Esophagus squamous epithelium (tissue), 5 donors: Measurements from ENCODE around the gene OR13D1. TPM values are rescaled to one million over a fixed set of nuclear protein-coding genes. Genes with fewer than 3 reads are reported as not detected.
"Not testable (repeated sequence)": the region's sequence is repeated elsewhere in the genome, so short reads cannot be mapped to it uniquely, and the experiment has no call there.

Experiments
- DNase-seq: peaks from one replicate; lab custom pipeline; 2025; lab: John Stamatoyannopoulos, UW
- H3K27ac ChIP-seq, 4 donors: fragments of 200-600 bp; sonication (generic); one replicate each; pipeline ENCODE4 v1.5.1; 2016 to 2019; ENCODE audit warnings: mild to moderate bottlenecking in 1 of 4
- H3K27me3 ChIP-seq, 4 donors: fragments of 200-600 bp; sonication (generic); 1 replicate in 3 of 4; 2 replicates in 1 of 4; pipeline versions ENCODE4 v1.5.1 to v1.6.0; 2017 to 2021; ENCODE audit warnings: antibody characterized with exemption in 1 of 4
- H3K36me3 ChIP-seq, 3 donors: fragments of 200-600 bp; sonication (generic); one replicate each; pipeline ENCODE4 v1.5.1; 2016 to 2019
- H3K4me1 ChIP-seq, 3 donors: fragments of 200-600 bp; sonication (generic); one replicate each; pipeline ENCODE4 v1.5.1; 2017 to 2019
- H3K4me3 ChIP-seq, 4 donors: fragments of 200-600 bp; sonication (generic); 1 replicate in 3 of 4; 2 replicates in 1 of 4; pipeline ENCODE4 v1.5.1; 2016 to 2019; ENCODE audit warnings: mild to moderate bottlenecking in 2 of 4, moderate library complexity in 1 of 4
- H3K9me3 ChIP-seq, 3 donors: fragments of 200-600 bp; sonication (generic); one replicate each; pipeline ENCODE4 v1.5.1; 2016 to 2019
- POLR2A ChIP-seq, 4 donors: fragments of 450-650 bp; IDR thresholded peaks; one replicate each; pipeline ENCODE4 v1.6.1; 2017; ENCODE audit warnings: antibody characterized with exemption in 4 of 4, mild to moderate bottlenecking in 4 of 4, moderate library complexity in 3 of 4
- WGBS, 2 donors: methylation state at CpG; one replicate each; pipeline ENCODE4 v1.1.5; 2018; 5-methylcytosine and 5-hydroxymethylcytosine counted together
- intact Hi-C: fragments of 100-400 bp; cut with DNase I; formaldehyde crosslinking; loops from one replicate; pipeline ENCODE4 v1.15.0; 2022
- total RNA-seq, 4 donors: library from RNA; depleted of rRNA; stranded (reverse); fragments of >200 nt; gene quantifications; one replicate each; pipeline ENCODE4 v1.1.0, GENCODE V29; 2016
- TF ChIP-seq, protein P1 (sequence below), 6 experiments: fragments of 450-650 bp in 4 of 6; fragments of 200-600 bp in 2 of 6; sonication (generic) in 2 of 6; IDR thresholded peaks; one replicate each; pipeline ENCODE4 v1.5.1; 2016 to 2019; ENCODE audit warnings: antibody characterized with exemption in 6 of 6, mild to moderate bottlenecking in 4 of 6, moderate library complexity in 4 of 6
- donor health status: DM: yes; HTN: yes; CAD: no.

The OR13D1 gene
- total RNA-seq, 4 donors from 2014 or later, result not detected

DNA sequence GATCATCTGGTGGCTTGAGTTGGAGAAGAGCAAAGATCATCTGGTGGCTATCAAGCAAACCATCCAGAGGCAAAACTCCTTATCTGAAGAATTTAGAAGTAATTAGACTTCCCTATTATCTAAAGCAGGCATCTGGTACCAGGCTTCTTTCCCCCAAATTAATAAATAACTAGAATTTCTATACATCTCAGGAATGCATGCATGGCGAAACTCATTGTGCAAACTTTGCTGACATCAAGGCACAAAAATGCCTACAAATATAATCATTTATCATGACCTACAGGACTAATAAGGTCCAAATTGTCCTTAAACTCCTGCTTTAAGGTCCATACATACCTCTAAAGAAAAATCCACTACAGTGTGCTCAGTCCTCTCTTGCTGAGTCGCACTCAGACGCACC is 6.0 kb downstream of the OR13D1 start:
- no peak for DNase-seq
- Histone ChIP-seq H3K9me3 (no peaks in the 10 kb centered on the region), H3K27me3 (no peaks in the 10 kb centered on the region), H3K27ac (no peak overlapping the region), H3K4me1 (no peaks in the 10 kb centered on the region), H3K4me3 (no peak overlapping the region), H3K36me3 (no peaks in the 10 kb centered on the region)
- TF ChIP-seq POLR2A (IDR thresholded peaks at IDR 0.05), result no peak
- TF ChIP-seq, protein P1, sequence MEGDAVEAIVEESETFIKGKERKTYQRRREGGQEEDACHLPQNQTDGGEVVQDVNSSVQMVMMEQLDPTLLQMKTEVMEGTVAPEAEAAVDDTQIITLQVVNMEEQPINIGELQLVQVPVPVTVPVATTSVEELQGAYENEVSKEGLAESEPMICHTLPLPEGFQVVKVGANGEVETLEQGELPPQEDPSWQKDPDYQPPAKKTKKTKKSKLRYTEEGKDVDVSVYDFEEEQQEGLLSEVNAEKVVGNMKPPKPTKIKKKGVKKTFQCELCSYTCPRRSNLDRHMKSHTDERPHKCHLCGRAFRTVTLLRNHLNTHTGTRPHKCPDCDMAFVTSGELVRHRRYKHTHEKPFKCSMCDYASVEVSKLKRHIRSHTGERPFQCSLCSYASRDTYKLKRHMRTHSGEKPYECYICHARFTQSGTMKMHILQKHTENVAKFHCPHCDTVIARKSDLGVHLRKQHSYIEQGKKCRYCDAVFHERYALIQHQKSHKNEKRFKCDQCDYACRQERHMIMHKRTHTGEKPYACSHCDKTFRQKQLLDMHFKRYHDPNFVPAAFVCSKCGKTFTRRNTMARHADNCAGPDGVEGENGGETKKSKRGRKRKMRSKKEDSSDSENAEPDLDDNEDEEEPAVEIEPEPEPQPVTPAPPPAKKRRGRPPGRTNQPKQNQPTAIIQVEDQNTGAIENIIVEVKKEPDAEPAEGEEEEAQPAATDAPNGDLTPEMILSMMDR (IDR thresholded peaks at IDR 0.05), result no peak
- WGBS, 2 donors, result 79 to 83% methylated on average over 3 of the region's 3 CpGs
- intact Hi-C loops, result no loop called here

- intact Hi-C loops, H3K4me1 ChIP-seq, DNase-seq, H3K4me3 ChIP-seq, H3K9me3 ChIP-seq, H3K27ac ChIP-seq, H3K36me3 ChIP-seq, H3K27me3 ChIP-seq: not testable (repeated sequence)
- WGBS, 2 donors, result 41 to 50% methylated on average over 1 of the region's 1 CpG
Measured at GRCh38 chr9:104708737-104709136, 14.4 kb downstream of the OR13D1 start.

GRCh38 chr9:104711604-104712003 is 17.3 kb downstream of the OR13D1 start:
- no peak for TF ChIP-seq POLR2A (IDR thresholded peaks at IDR 0.05)
- TF ChIP-seq, protein P1 (IDR thresholded peaks at IDR 0.05), result no peak
- no peaks in the 10 kb centered on the region for H3K9me3 ChIP-seq
- H3K4me1 ChIP-seq, result no peaks in the 10 kb centered on the region
- no peak overlapping the region for H3K4me3 ChIP-seq
- H3K27ac ChIP-seq, result no peak overlapping the region
- H3K27me3 ChIP-seq, result no peaks in the 10 kb centered on the region
- WGBS, 2 donors, result 67 to 73% methylated on average over 4 of the region's 4 CpGs
- no peaks in the 10 kb centered on the region for H3K36me3 ChIP-seq
- no peak for DNase-seq
- intact Hi-C loops, result no loop called here

DNA sequence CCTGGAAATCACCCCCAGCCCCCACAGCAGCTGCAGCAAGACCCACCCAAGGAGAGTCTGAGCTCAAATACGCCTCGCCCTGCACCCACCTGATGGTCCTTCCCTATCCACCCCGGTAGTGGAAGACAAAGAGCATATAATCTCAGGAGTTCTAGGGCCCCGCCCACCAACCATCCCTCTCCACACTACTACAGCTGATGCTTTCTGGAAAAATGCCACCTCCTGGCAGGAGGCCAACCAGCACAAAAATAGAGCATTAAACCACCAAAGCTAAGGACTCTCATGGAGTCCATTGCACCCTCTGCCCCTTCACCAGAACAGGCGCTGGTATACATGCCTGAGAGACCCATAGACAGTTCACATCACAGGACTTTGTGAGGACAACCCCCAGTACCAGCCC is 30.7 kb downstream of the OR13D1 start:
- no peaks in the 10 kb centered on the region for H3K9me3 ChIP-seq
- TF ChIP-seq, protein P1 (IDR thresholded peaks at IDR 0.05), result no peak
- TF ChIP-seq POLR2A (IDR thresholded peaks at IDR 0.05), result no peak
- 78 to 80% methylated on average over 1 to 3 of the region's 5 CpGs for WGBS, 2 donors
- no peak overlapping the region for H3K27ac ChIP-seq
- no peaks in the 10 kb centered on the region for H3K4me1 ChIP-seq
- intact Hi-C loops, result no loop called here
- DNase-seq, result no peak
- no peaks in the 10 kb centered on the region for H3K36me3 ChIP-seq
- no peaks in the 10 kb centered on the region for H3K27me3 ChIP-seq
- H3K4me3 ChIP-seq, result no peak overlapping the region

GRCh38 chr9:104738452-104738851 is 44.1 kb downstream of the OR13D1 start:
- intact Hi-C loops, result no loop called here
- WGBS, 2 donors, result 74 to 78% methylated on average over 3 of the region's 3 CpGs
- no peaks in the 10 kb centered on the region for H3K36me3 ChIP-seq

More at GRCh38 chr9:104738452-104738851, 44.1 kb downstream of the OR13D1 start:
- no peak for TF ChIP-seq POLR2A (IDR thresholded peaks at IDR 0.05)
- TF ChIP-seq, protein P1 (IDR thresholded peaks at IDR 0.05), result no peak
- Histone ChIP-seq H3K27me3 (no peaks in the 10 kb centered on the region), H3K4me3 (no peak overlapping the region), H3K27ac (no peak overlapping the region), H3K9me3 (no peaks in the 10 kb centered on the region), H3K4me1 (peaks cover 0 to 7% (median 0%) of the 10 kb centered on the region in 3 donors)
- DNase-seq, result no peak
